Measurements from ENCODE around the gene RPAIN.
A peak's percentile ranks its signal among the peaks of the same experiment; 100 is the strongest.
"Not testable (repeated sequence)": the region's sequence is repeated elsewhere in the genome, so short reads cannot be mapped to it uniquely, and the experiment has no call there.

Gene RPAIN

GRCh38 chr17:5430413-5430999 is 10.5 kb downstream of the RPAIN start:
- DNase-seq (ENCODE audit: low read depth): no peak

GRCh38 chr17:5431234-5431633 is 11.3 kb downstream of the RPAIN start:
- not testable (repeated sequence) for DNase-seq (ENCODE audit: low read depth)

GRCh38 chr17:5431949-5432556 is 12.1 kb downstream of the RPAIN start:
- DNase-seq (ENCODE audit: low read depth): no peak

GRCh38 chr17:5434984-5435383 is 15.0 kb downstream of the RPAIN start:
- no peak for DNase-seq (ENCODE audit: low read depth)

- not testable (repeated sequence) for DNase-seq (ENCODE audit: low read depth)
These were observed 15.9 kb downstream of the RPAIN start for GRCh38 chr17:5435781-5436315.

- DNase-seq (ENCODE audit: low read depth): no peak
These were observed 17.8 kb downstream of the RPAIN start for GRCh38 chr17:5437721-5438317.

- peak; percentile 92 for DNase-seq (ENCODE audit: low read depth)
These were observed 18.9 kb downstream of the RPAIN start, which contains the start of gene C1QBP for GRCh38 chr17:5438716-5439445. TSS of gene C1QBP (minus strand) at chr17:5439155. CDS start at chr17:5439073, 82 bp downstream.

GRCh38 chr17:5439446-5439764 is 19.4 kb downstream of the RPAIN start:
- DNase-seq (ENCODE audit: low read depth): no peak

GRCh38 chr17:5443728-5444127 is 23.7 kb downstream of the RPAIN start:
- DNase-seq (ENCODE audit: low read depth): no peak

- no peak for DNase-seq (ENCODE audit: low read depth)
These were observed 24.2 kb downstream of the RPAIN start for GRCh38 chr17:5444209-5444608.

GRCh38 chr17:5446786-5447185 is 26.8 kb downstream of the RPAIN start:
- DNase-seq (ENCODE audit: low read depth): no peak

- DNase-seq (ENCODE audit: low read depth): no peak
These were observed 44.9 kb downstream of the RPAIN start for GRCh38 chr17:5464717-5465507.

- no peak for DNase-seq (ENCODE audit: low read depth)
These were observed 46.3 kb downstream of the RPAIN start for GRCh38 chr17:5466295-5466694.

GRCh38 chr17:5467416-5467815 is 47.4 kb downstream of the RPAIN start:
- DNase-seq (ENCODE audit: low read depth): no peak

GRCh38 chr17:5468075-5468473 is 48.1 kb downstream of the RPAIN start:
- no peak for DNase-seq (ENCODE audit: low read depth)

GRCh38 chr17:5472511-5472910 is 52.5 kb downstream of the RPAIN start:
- no peak for DNase-seq (ENCODE audit: low read depth)

- no peak for DNase-seq (ENCODE audit: low read depth)
These were observed 53.9 kb downstream of the RPAIN start for GRCh38 chr17:5473906-5474305.

GRCh38 chr17:5478992-5479391 is 59.0 kb downstream of the RPAIN start:
- no peak for DNase-seq (ENCODE audit: low read depth)

- no peak for DNase-seq (ENCODE audit: low read depth)
These were observed 61.0 kb downstream of the RPAIN start for GRCh38 chr17:5480962-5481361.

GRCh38 chr17:5481451-5481850 is 61.5 kb downstream of the RPAIN start:
- no peak for DNase-seq (ENCODE audit: low read depth)

Data from activated T-cell treated with anti-CD3 and anti-CD28 coated beads for 48 hours (primary cell).